NCI-H2029 treated with DMSO at 0.1 percent for 48 hours (cell line): ENCODE results near the gene FAM174B.
"Not testable (repeated sequence)": the region's sequence is repeated elsewhere in the genome, so short reads cannot be mapped to it uniquely, and the experiment has no call there.

Experiments
- DNase-seq: peaks from one replicate; lab custom pipeline; 2025; lab: John Stamatoyannopoulos, UW

FAM174B gene

DNA sequence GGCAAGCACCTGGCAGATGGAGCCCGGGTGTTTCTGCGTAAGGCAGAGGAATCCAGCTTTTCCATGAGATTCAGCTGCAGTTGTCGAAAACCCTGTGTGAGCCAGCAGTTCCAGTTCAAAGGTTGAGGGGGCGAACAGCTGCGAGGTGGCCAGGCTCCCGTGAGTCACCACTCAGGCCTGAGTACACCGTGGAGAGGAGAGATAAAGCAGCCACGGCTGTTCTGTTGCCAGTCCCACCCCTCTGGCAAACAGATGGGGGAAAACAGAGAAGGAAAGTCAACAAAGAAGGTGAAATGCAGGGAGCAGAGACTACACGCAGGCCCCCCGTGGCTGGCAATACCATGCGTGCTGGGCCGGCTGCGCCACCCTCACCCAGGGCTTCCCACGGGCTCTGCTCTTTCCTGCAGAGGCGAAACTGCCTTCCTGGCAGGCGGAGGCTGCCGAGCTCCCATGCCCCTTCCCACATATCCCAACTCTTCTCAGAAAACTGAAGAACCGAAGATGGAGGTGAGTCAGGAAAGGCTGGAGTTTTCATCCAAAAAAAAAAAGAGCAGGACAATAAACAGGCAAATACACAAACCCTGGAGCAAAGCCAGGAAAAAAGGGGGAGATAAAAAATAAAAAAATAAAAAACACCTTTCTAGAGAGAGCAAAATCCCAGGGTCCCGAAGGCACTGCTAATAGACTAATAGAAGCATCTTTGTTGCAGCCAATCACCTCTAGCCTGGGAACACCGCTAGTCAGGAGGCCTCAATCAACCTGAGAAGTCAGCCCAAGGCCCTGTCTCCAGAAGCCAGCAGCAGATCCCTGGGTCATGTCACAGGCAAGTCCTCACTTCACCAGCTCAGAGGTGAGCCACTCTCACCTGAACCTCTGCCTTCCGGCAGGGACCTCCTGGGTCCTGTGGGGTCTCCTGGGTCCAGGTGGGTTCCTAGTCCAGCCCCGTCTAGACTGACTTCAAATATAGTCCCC lies 37.7 kb downstream of the FAM174B start:
- DNase-seq = peak; percentile 74

DNA sequence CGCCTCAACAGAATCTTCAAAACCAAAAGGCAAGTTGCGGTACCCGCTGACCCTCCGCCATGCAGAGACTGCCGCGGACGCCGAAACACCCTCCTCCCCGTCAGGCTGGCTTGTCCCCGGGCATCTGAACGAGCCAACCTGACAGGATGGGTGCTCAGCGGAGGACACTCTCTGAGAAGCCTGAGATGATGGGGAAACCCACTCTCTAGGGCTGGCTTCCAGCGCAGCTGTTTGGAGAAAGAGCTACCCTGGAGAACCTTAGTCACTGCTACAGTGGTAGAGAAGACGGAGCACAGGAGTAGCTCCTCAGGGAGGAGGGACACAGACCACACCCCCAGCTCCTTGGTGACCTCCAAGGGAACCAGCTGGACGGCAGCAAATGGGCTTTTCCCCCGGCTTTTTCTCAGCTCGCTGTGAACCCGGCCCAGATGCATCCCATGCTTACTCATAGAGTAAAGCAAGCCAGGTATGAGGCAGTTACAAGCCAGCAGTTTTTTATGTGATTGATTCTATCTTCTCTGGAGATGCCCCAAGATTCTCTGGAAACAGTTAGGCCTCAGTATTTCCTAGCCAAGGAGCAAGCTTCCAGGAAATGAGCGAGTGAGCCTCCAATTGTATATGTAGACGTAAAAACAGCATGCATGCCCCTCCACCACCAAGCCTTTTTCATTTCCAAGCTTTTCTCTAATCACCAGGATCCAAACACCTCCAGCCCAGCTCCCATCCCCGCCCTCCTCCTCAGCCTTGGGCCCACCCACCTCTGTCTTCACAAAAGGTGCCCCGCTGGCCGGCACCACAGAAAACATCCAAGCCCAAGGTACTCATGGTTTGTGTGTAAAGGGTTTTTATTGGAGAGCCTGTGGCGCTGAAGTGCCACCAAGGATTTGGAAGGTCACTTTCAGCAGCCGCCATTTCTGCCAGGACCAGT lies 38.7 kb downstream of the FAM174B start:
- peak; percentile 72 for DNase-seq

DNA sequence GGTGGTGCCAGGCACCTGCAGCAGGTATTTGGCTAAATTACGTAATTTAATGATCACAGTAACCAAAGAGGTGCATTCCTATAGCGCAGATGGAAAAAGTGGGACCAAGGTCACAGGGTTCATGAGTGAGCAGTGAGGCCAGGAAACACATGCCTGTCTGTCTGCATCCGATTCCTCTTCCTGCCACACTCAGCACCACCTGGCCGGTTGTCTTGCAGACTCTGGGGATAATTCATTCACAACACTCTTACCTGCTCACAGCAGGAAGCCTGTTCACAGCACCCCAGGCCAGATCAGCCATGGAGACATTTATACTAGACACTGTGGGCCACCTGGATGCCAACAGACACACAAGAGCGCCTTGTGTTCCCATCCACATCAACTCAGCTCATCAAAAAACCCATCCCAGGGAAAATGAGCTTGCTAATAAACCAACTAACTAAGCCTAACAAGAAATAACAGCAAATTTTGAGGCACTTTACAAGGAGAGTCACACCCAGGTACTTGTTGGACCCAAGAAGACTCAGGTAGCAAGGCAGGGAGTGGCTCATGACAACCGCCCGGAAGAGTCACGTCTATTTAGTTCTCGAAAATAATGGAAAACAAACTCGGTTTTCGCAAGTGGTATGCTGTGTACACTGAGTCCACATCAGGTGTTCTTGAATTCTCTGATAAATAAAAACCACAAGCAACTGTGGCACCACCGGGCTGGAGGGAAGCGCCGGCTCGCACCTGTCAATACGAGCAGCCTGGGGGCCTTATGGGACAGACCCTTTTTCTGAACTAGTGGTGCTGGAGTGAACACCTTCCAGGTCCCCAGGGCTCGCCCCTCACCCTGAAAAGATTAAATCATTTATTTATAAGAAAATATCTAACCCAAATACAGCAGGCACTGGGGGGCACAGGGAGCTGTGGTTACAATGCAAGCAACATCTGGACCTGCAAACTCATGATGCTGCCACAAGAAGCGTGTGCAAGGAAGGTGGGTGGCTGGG lies 40.5 kb downstream of the FAM174B start:
- peak; percentile 33 for DNase-seq

DNA sequence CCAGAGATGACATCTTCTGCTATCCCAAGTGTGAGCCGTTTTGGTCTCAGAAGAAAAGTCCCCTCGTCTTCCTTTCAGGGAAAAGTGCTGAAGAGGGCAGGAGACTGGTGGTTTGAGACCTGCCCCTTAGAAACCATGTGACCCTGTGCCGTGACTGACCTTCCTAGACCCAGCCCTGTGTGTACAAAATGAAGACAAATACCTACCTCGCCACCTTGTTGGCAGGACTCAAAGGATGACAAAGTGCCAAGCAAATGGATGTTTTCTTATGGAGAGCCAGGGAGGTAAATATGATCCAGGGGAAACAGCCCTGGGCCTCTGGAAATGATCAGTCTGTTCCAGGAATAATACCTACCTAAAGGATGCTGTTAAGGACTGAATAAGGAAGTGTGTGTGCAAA lies 41.3 kb downstream of the FAM174B start:
- peak; percentile 86 for DNase-seq

DNA sequence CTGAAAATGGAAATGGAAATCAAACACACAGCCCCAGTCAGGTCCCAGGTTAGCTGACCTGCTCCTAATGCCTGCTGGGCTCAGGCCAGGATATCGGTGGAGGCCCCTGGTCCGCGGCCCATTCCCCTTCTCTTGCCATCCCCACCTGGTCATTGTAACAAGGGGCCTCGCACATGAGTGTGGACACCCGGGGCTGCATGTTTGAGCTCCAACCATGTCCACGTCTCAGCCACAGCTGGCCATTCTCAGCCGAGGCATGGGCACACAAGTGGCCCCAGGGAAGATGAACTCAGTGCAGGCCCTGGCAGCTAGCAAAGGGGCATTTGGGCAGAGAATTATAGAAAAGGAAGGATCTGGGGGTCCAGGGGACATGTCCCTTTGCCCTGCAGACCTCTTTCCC lies 41.7 kb downstream of the FAM174B start:
- DNase-seq = no peak

DNA sequence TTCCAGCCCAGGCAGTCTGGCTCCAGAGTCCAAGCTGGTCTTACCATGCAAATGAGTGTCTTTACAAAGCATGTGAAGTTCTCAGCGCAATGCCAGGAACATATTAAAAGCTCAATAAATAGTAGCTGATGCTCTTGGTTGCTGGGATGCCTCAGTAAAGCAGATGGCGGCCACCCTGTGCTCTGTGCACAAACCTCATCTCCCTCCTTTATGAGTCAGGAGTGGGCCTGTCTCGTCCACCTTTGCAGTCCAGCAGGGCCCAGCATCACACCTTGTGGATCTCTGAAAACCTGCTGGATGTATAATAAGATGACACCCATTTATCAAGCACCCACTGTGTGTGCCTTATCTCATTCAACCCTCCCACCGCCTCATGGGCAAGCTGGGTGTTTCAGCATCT lies 42.7 kb downstream of the FAM174B start:
- no peak for DNase-seq

DNA sequence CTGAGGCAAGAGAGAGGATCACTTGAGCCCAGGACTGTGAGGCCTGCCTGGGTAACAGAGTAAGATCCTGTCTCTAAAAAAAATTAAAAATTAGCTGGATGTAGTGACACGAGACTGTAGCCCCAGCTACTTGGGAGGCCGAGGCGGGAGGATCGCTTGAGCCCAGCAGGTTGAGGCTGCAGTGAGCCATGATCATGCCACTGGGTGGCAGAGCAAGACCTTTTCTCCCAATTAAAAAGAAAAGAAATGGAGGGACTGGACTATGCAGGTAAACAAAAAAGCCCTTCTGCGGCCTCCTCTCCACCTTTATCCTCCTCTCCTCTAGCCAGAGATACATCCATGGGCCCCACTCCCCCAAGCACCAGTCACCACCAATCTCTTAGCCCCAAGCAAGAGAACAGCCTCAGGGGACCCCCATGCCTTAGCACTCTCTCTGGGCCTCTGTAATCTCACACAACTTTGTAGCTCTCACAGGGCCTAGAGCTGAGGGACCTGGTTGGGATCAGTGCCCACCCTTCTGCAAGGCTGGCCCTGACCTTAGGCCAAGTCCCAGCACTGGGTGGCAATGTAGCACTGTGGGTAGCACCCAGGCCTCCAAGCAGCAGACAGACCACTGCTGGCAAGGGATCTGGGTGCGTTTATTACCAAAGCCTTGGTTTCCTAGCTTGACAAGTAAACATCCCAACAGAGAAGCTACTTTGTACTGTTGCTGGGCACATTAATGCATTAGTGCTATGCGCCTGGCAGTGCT lies 43.4 kb downstream of the FAM174B start:
- no peak for DNase-seq

DNA sequence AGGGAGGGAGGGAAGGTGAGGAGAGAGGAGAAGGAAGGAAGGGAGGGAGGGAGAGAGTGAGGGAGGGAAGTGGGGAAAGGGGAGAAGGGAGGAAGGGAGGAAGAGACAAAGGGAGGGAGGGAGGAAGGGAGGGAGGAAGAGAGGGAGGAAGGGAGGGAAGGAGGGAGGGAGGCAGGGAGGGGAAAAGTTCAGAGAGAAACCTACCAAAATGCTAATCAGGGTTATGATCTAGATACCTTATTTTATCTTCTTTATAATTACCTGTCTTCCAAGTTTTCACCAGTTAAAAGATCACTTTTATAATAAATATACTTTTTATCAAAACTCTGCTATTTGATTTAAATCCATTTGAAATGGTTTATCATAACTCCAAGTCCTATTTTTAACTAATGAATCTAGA lies 44.4 kb downstream of the FAM174B start:
- DNase-seq = no peak

DNA sequence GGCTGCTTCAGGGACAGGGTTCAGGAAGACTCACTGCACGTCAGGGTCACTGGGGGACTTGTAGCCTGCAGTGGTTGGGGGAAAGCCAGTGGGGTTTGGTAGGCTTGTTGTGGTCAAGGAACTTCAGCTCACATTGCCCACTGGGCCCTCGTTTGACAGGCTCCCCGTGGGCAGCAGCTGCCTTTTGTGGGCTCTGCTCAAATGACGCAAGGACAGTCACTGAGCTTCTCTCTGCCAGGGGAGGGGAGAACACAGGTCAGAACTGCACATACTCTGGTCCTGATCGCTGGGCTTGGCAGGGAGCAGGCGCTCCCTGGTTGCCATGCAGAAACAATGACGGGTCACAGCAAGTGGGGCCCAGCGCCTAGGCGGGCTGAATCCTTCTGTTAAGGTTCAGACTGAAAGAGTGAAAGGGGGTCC lies 45.5 kb downstream of the FAM174B start:
- DNase-seq = no peak

DNA sequence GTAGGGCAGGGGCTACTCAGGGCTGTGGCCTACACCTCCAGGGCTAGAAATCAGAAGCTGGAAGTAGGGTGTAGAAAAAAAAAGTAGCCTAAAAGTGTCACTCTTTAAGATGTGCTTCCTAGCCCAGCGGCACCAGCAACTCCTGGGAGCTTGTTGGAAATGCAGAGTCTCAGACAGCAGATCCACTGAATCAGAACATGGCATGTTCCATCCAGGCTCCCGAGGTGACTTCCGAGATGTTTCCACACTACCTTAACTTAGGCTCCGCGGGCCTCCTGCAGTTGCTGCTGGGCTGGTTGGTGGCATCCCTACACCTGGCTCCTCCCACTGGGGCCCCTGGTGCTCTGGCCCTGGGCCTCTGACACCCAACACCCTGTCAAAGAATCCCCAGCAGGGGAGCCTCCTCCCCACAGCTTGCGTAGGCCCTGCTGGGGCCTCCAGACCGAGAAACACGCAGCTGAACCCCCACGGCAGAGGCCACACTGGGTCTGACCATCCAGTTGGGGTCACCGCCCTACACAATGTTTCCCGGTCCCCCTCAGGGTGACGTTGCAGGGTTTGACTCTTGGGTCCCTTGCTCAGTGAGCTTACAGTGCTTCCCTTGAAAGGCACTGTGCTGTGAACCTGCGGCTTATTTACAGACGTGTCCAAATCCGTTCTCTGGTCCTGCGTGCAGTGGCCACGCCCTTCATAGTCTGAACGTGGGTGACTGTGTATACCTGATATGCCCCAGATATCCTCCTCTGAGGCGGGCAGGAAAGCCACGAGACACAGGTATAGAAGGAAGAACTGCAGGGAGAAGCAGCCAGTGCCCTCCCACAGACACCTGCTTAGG lies 46.5 kb downstream of the FAM174B start:
- DNase-seq = no peak

DNA sequence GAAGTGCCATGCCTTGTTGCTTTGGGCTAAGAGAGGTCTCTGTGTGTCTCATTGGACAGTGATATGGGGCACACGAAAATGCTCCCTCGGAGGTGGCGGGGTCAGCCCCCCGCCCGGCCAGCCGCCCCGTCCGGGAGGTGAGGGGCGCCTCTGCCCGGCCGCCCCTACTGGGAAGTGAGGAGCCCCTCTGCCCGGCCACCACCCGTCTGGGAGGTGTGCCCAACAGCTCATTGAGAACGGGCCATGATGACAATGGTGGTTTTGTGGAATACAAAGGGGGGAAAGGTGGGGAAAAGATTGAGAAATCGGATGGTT lies 48.8 kb downstream of the FAM174B start:
- DNase-seq = not testable (repeated sequence)

DNA sequence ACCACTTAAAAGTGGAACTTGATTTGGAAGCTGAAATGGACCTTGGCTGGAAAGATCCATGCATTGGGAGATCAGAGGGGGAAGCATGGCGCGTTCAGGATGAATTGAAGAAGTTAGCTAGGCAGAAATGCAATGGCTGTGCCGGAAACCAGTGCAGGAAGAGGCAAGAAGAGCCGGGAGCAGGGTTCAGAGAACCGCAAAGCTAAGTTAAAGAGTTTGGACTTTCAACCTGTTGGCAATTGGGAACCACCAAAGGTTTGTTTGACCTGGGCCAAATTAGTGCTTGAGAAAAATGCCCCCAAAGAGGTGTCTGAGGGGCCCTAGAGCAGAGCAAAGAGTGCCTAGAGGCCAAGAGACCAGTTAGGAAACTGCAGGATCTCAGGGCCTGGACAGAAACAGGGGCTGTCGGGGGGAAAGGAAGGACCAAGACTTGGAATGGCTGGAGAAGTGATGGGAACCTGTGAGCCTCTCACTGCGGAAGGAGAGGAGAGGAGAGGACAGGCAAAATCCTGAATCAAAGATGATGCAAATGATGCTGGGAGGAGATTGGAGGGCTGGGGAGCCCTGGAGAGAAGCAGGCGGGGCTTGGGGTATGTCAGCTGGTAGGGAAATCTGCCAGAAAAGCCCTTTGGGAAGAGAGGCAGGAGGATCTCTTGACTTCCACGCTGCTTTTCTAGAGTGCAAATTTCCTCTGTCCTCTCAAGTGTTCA lies 49.3 kb downstream of the FAM174B start:
- no peak for DNase-seq

DNA sequence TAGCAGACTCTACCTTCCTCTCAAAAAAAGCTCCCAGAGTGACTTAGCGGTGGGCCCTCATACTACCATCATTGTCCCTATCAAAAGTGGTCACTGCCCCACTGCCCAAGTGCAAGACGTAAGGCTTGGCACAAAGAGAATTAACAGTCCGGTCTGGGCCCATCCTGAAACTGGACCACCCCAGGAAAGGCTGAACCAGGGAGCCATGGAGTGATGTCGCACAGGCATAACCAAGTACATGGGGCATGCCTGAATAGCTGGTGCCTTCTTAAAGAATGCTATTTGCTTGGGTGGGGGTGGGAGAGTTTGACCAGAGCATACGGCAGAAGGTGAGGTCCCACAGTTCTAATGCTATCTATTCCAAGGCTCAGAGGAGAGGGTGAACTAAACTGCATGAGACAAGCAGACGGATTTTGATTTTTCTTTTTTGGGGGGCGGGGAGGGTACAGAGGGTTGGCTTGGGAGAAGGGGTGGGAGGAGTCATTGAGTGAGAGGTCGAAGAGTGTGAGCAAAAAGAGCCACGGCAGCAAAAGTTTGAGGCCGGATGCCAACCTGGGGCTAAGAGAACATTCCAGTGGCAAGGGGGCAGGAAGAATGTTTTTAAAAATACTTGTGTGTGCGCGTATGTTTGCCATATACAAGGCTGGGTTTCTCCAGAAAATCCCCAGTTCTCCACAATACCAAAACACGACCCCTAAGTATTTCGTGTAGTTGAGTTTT lies 50.2 kb downstream of the FAM174B start:
- no peak for DNase-seq

DNA sequence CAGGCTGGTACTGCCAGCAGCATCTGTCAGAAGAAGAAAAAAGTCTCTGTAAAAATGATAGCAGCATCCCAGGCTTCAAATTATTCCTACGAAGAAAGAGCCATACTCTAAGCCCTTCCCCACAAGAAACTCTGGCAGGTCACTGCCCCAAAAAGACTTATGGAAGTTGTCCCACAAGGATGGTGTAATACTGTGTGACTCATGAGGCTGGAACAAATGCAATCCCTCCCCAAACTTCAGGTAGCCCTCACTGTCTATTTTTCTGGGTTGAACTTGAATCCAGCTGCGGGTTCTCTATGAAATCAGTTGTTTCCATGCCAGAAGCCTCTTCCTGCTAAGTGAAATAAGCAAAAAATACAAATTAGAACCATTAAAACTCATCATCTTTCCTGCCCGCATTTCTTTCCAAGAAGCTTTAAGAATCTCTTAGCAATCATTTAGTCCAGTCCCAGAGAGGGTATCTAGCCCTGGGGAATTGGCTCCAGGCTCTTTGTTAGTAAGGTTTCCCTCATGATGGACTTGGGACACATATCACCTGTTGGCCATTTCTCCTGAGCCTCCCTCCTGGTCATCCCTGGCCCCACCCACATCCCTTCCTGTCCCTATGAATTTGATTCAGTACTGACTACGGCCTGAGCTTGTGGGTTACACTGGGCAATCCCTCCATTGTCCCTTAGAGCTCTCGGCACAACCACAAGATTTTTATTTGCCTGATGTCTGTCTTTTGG lies 51.7 kb downstream of the FAM174B start:
- no peak for DNase-seq

DNA sequence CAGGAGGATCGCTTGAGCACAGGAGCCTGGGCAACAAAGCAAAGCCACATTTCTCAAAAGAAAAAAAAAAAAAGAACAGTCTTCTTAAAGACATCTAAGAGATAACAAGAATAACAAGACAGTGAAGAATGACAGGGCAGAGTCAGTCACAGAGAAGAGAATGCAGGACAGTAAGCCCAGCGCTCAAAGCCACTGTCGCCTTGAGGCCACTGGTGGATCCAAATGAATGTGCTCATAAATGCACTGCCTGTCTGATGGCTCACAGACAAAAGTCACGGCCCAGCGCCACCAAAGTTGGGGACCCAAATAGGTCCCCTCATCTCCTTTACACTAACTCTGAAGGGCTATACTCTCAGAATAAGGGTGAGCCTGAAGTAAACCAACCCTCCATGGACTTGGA lies 52.3 kb downstream of the FAM174B start:
- no peak for DNase-seq

DNA sequence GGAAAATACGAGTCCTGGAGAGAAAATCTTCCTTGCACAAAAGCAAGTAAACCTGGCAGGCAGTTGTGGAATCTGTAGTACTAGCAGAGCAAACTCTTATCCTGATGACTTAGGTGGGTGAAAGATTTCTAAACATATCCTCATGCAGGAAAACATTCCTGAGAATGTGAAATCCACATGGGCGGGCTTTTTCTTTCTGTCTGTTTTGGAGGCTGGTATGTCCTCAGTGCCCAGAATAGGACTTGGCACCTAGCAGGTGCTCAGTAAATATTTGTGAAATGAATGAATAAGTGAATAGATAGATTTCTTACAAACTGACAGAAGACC lies 53.3 kb downstream of the FAM174B start:
- DNase-seq = no peak

DNA sequence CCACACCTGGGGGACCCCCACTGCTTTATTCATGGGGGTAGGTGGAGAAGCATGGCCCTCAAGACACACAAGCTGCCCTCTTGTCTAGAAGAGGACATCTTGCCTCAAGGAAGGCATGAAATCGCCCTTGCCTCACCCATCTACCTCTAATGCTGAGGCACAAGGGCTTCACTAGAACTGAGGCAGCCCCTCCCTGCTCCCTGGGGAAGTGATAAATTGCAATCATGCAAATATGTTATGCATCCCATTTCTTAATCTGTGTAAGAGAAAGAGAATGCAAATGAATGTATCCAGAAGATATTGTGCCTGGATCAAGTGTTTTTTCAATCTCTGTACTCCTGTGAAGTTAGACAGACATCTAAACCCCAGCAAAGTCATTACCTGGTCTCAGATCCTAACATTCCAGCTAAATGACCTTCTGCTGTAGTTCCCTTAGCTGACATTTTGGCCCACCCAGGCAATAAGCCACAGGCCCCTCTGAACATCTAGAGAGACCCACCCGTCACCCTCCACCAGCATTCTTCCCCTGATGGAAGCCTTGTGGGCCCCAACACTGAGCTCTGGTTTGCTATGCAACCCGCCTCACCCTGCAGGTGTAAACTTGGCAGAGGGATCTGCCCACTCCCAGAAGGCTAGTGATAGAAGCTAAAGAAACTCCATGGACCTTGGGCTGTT lies 53.8 kb downstream of the FAM174B start:
- no peak for DNase-seq

DNA sequence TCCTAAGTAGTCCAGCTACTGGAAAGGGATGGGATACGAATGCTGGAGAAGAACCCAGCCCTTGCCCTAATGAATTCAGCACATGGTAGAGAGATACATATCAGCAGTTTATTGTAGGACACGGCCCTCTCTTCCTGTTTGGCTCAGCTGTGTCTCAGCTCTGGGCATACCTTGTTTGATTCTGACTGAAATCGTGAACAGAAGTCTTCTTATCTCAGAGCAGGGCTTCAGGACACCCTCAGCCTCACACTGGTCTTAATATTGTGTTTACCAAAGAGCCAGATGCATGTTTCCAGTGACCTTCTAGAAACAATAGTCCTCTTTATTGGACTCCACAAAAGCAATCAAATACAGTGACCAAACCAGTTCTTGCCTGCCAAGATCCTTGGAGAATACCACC lies 54.7 kb downstream of the FAM174B start:
- no peak for DNase-seq
